ENCODE data around the gene PAFAH1B1.

DNA sequence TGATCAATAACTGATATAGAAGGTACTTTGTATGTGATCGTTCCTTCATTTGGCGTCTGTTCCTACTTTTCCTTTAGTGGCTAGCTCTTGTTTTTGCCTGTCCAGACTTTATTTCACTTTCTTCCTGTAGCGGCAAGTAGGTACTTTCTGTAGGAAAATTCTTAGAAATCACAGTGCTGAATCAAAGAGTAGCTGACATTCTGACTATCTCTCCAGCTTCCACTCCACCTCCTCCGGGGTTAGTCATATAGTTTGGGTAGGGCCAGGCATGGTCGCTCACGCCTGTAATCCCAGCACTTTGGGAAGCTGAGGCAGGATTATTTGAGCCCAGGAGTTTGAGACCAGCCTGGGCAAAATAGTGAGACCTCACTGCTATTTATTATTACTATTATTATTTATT lies 29.9 kb upstream of the PAFAH1B1 start:
- TF ChIP-seq, protein P1, sequence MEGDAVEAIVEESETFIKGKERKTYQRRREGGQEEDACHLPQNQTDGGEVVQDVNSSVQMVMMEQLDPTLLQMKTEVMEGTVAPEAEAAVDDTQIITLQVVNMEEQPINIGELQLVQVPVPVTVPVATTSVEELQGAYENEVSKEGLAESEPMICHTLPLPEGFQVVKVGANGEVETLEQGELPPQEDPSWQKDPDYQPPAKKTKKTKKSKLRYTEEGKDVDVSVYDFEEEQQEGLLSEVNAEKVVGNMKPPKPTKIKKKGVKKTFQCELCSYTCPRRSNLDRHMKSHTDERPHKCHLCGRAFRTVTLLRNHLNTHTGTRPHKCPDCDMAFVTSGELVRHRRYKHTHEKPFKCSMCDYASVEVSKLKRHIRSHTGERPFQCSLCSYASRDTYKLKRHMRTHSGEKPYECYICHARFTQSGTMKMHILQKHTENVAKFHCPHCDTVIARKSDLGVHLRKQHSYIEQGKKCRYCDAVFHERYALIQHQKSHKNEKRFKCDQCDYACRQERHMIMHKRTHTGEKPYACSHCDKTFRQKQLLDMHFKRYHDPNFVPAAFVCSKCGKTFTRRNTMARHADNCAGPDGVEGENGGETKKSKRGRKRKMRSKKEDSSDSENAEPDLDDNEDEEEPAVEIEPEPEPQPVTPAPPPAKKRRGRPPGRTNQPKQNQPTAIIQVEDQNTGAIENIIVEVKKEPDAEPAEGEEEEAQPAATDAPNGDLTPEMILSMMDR (IDR thresholded peaks at IDR 0.05; ENCODE audit: low read depth, low read length, missing input control), result no peak
- TF ChIP-seq, protein P2, sequence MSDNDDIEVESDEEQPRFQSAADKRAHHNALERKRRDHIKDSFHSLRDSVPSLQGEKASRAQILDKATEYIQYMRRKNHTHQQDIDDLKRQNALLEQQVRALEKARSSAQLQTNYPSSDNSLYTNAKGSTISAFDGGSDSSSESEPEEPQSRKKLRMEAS (IDR thresholded peaks at IDR 0.05), result no peak
- TF ChIP-seq YY1 (IDR thresholded peaks at IDR 0.05) (no peak), TAF1 (conservative IDR thresholded peaks at IDR 0.05) (no peak), RAD21 (IDR thresholded peaks at IDR 0.05) (no peak), SP1 (IDR thresholded peaks at IDR 0.05) (no peak), JUND (IDR thresholded peaks at IDR 0.05) (no peak), HNF4G (IDR thresholded peaks at IDR 0.05) (no peak), EGR1 (IDR thresholded peaks at IDR 0.05; ENCODE audit: low read depth in 2 of 2) (no peak), FOXA1 (IDR thresholded peaks at IDR 0.05) (no peak)
- TF ChIP-seq, protein P3, sequence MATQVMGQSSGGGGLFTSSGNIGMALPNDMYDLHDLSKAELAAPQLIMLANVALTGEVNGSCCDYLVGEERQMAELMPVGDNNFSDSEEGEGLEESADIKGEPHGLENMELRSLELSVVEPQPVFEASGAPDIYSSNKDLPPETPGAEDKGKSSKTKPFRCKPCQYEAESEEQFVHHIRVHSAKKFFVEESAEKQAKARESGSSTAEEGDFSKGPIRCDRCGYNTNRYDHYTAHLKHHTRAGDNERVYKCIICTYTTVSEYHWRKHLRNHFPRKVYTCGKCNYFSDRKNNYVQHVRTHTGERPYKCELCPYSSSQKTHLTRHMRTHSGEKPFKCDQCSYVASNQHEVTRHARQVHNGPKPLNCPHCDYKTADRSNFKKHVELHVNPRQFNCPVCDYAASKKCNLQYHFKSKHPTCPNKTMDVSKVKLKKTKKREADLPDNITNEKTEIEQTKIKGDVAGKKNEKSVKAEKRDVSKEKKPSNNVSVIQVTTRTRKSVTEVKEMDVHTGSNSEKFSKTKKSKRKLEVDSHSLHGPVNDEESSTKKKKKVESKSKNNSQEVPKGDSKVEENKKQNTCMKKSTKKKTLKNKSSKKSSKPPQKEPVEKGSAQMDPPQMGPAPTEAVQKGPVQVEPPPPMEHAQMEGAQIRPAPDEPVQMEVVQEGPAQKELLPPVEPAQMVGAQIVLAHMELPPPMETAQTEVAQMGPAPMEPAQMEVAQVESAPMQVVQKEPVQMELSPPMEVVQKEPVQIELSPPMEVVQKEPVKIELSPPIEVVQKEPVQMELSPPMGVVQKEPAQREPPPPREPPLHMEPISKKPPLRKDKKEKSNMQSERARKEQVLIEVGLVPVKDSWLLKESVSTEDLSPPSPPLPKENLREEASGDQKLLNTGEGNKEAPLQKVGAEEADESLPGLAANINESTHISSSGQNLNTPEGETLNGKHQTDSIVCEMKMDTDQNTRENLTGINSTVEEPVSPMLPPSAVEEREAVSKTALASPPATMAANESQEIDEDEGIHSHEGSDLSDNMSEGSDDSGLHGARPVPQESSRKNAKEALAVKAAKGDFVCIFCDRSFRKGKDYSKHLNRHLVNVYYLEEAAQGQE (IDR thresholded peaks at IDR 0.05), result no peak
